Prostate gland (tissue), 2 donors: Measurements from ENCODE around the gene ZFR.

ENCODE experiments used
- POLR2A ChIP-seq: fragments of 450-650 bp; IDR thresholded peaks from one replicate; pipeline ENCODE4 v1.6.1; 2016; ENCODE audit warnings: antibody characterized with exemption, mild to moderate bottlenecking
- TF ChIP-seq, protein P1 (sequence below), 4 experiments: fragments of 200-600 bp in 2 of 4; fragments of 450-650 bp in 2 of 4; sonication (generic) in 2 of 4; IDR thresholded peaks; 1 replicate in 3 of 4; 2 replicates in 1 of 4; pipeline ENCODE4 v1.5.1; 2016 to 2019; ENCODE audit warnings: antibody characterized with exemption in 4 of 4, mild to moderate bottlenecking in 2 of 4, moderate library complexity in 2 of 4

DNA sequence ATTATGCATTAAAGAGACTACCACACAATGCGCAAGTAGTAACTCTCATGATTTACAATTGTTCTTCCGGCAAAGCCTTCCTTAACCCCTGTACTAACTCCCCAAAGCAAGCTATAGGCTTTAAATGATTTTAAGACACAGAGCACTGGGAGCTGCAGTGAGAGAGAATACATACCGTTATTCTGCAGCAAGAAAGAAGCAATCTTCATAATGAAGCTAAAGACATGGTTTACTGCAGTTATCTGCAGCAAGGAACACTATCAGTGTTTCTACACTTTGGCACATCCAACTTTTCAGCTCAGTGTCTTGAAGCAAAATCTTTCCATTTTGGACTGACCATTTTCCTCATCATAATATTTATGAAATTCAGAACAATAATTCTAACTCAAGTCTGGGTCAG is 61.0 kb downstream of the ZFR start:
- no peak for TF ChIP-seq POLR2A
- TF ChIP-seq, protein P1, sequence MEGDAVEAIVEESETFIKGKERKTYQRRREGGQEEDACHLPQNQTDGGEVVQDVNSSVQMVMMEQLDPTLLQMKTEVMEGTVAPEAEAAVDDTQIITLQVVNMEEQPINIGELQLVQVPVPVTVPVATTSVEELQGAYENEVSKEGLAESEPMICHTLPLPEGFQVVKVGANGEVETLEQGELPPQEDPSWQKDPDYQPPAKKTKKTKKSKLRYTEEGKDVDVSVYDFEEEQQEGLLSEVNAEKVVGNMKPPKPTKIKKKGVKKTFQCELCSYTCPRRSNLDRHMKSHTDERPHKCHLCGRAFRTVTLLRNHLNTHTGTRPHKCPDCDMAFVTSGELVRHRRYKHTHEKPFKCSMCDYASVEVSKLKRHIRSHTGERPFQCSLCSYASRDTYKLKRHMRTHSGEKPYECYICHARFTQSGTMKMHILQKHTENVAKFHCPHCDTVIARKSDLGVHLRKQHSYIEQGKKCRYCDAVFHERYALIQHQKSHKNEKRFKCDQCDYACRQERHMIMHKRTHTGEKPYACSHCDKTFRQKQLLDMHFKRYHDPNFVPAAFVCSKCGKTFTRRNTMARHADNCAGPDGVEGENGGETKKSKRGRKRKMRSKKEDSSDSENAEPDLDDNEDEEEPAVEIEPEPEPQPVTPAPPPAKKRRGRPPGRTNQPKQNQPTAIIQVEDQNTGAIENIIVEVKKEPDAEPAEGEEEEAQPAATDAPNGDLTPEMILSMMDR (IDR thresholded peaks at IDR 0.05) = no peak
